Activated naive CD4-positive, alpha-beta T cell treated with anti-CD3 and anti-CD28 coated beads, Interleukin-2, amount 50 U/mL, for 72 hours (primary cell): ENCODE data around the gene SLC6A12. TPM values are rescaled to one million over a fixed set of nuclear protein-coding genes. Genes with fewer than 3 reads are reported as not detected.

Source experiments
- ATAC-seq, 2 donors: fragments of 150-1000 bp; cut with Tn5 transposase; 2 replicates each; pipeline ENCODE4 v1.10.0; 2021; ENCODE audit warnings: mild to moderate bottlenecking in 2 of 2, moderate library complexity in 2 of 2
- DNase-seq, 2 donors: peaks; one replicate each; pipeline ENCODE4 v3.0.0; 2021 to 2022; ENCODE audit warnings: low spot score in 2 of 2
- H3K27ac Mint-ChIP-seq, 2 donors: one replicate each; pipeline ENCODE4 v1.8.0; 2022; ENCODE audit warnings: mild to moderate bottlenecking in 2 of 2, mixed read lengths in 2 of 2
- H3K36me3 Mint-ChIP-seq, 2 donors: one replicate each; pipeline ENCODE4 v1.8.0; 2022; ENCODE audit warnings: mixed read lengths in 2 of 2
- H3K9me3 Mint-ChIP-seq, 2 donors: one replicate each; pipeline ENCODE4 v1.8.0; 2022; ENCODE audit warnings: mixed read lengths in 2 of 2
- total RNA-seq, 2 donors: library from RNA; stranded (reverse); gene quantifications; one replicate each; pipeline ENCODE4 v1.2.3, GENCODE V29; 2022

SLC6A12 gene
- not detected for total RNA-seq

DNA sequence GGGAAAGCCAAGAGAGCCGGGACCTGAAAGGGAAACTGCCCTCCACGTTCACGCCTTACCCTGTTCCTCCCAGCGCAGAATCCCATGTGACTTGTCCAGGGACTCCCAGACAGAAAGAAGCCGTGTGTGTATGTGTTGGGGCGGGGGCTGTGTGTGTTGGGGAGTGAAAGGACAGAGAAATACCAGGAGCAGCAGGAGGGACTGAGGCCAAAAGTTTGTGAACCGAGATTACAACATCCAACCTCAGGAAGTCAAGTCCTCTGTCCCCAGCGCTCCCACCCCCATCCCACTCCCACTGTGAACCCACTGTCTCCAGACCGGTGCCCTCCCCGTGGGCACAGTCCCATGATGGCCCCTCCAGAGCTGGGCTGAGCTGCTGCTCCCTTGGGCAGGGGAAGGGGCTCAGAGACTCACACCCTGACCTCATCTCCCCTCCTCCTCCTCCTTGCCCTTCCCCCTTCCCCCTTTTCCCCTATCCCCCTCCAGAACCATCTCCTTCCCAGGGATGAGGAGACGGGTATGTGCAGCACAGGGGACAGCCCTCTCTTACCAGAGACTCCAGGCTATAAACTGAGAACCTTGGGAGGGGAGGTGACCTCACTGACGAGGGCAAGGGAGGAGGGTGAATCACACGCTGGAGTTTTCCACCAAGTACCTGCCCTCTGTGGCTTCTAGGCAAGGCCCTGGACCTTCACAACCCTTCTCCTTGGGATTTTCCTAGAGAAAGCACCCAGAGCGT is at the start of gene SLC6A12:
Gene SLC6A12 (minus strand): TSS at position 155 of the 739 bp plus-strand sequence. CDS start 4,171 bp downstream, outside the sequence.
- Mint-ChIP-seq H3K36me3 (no peaks in the 10 kb centered on the region), H3K9me3 (no peaks in the 10 kb centered on the region), H3K27ac (no peak within 1 kb of the TSS)
- DNase-seq (no peak), ATAC-seq (no peak)

DNA sequence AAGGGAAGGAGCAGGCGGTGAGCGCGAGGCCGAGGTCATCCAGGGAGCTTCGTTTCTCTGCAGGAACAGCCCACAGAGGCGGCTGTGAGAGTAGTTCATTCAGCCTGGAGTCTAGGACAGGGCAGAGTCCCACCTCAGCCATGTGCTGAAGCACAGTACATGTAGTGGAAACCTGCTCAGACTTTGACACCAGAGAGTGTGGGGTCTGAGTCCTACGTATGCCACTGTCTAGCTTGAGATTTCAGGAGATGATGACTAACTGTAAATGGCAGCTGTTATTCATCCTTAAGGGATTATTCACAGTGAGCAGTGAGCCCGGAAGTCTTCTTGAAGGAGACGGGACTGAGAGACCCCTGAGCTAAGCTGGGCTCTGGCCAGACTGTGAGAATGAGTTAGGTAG is 49.6 kb upstream of the SLC6A12 start:
- DNase-seq (no peak), ATAC-seq (no peak)
- peak overlapping the region in 1 of 2 donors; percentile 77 for H3K27ac Mint-ChIP-seq
- H3K36me3 Mint-ChIP-seq = no peaks in the 10 kb centered on the region
- H3K9me3 Mint-ChIP-seq = no peaks in the 10 kb centered on the region

DNA sequence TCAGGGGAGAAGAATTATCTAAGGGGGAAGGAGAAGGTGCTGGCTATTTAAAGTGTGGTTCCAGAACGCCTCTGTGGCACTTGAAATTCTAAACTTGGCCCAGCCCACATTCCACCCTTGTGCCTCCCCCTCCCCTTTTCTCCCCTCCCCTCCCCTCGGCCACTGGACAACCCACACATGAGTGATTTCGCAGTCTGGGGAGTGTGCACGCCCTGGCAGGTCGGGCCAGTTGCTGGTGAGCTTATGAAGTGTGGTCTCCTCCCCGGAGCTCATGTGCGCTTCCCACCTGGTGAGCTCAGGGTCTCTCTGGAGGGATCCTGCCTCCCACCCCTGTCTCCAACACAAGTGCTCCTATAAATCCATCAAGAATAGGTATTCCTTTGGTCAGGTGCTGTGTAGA is 48.9 kb upstream of the SLC6A12 start, which contains the start of gene SLC6A13:
Gene SLC6A13 (minus strand): TSS at position 20 of the 400 bp plus-strand sequence. CDS start 2,784 bp downstream, outside the sequence.
- DNase-seq (no peak), ATAC-seq (no peak)
- Mint-ChIP-seq H3K36me3 (no peaks in the 10 kb centered on the region), H3K27ac (peak within 1 kb of the TSS in 1 of 2 donors; percentile 77), H3K9me3 (no peaks in the 10 kb centered on the region)

DNA sequence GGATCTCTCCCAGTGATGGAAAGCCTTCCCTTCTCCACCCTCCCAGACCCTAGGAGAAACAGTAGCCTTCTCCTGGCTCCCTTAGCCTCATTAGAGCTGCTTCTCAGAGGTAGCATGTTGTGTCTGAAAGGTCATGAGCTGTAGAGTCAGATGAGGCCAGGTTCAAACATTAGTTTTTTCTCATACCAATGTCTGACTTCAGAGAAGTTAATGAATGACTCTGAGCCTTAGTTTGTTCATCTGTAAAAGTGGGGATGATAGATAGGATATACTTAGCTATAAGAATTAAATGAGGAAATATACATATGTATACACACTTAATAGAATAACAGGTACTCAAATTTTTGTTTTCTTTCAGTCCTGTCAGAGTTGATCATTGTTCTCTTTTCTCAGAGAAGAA is 48.2 kb upstream of the SLC6A12 start:
- ATAC-seq (no peak), DNase-seq (no peak)
- Mint-ChIP-seq H3K27ac (no peak overlapping the region), H3K36me3 (no peaks in the 10 kb centered on the region), H3K9me3 (no peaks in the 10 kb centered on the region)

DNA sequence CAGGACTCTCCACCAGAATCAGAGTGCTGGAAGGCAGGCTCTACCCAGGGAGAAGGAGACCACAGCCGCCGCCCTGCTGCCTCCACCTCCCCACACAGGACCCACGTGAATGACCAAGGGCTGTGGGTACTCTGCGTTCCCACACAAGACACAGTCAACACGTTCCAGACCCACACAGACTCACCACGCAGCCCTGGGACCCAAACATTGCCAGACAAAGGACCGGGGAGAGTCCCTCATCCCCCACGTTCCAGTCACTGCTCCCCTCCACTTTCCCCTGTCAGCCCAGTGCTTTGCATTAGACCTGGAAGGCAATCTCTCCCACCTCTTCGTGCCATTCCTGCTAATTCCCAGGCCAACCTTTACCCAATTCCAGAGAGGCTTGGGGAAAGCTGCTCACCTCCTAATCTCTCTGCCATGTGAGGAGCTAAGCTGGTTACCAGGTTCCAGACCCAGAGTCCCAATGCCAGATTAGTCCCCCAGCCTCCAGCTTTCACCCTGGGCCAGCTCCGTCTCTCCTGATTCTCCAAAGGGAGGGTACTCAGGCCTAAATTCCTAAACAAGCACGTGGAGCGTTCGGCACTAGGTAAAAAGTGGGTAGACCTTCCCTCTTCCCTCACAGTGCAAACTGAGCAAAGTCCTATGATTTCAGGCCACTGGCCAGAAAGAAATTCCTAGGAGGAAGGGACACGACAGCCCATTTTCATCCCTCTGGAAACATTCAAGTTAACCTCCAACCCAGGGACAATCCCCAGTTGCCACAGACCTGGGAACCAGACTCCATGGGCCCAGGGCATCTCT is 43.8 kb upstream of the SLC6A12 start:
- ATAC-seq (peak in 1 of 2 donors; percentile 7), DNase-seq (no peak)
- no peaks in the 10 kb centered on the region for H3K9me3 Mint-ChIP-seq
- no peaks in the 10 kb centered on the region for H3K36me3 Mint-ChIP-seq
- H3K27ac Mint-ChIP-seq = no peak overlapping the region

DNA sequence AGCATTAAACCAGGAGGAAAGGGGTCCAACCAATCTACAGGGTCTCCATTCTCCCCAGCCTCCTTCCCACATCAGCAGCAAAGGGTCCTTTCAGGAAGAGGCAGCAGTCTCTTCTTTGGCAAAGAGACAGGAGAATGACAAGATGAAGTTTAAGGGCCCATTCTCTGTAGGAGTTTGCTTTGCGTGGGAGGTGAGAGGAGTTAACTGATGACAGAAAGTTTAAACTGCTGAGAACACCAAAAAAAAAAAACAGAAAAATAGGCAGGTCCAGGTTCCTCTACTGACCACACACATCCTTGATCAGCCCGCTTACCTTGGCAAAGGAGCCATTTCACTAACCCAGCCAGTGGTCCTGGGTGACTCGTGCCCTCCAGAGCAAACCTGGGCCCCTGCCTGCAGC is 43.0 kb upstream of the SLC6A12 start:
- Mint-ChIP-seq H3K9me3 (no peaks in the 10 kb centered on the region), H3K36me3 (no peaks in the 10 kb centered on the region), H3K27ac (no peak overlapping the region)
- ATAC-seq = peak in 1 of 2 donors; percentile 6
- no peak for DNase-seq

DNA sequence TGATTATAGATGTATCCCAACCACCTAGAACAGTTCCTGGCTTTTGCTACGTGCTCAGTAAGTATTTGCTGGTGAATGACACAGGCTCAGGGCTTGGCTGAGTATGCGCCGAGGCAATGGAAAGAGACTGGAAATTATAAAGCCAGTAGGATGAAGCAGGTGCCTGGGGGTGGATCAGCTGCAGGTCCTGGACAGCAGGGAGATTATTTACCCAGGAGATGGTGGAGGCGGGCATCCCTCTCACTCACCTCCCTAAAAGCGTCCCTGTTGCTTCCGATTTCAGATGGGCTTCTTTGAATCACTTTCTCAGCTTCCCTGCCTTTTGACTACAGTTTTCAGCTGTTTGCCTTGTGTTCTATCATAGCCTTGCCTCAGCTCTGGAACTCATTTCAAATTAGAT is 42.3 kb upstream of the SLC6A12 start:
- no peaks in the 10 kb centered on the region for H3K36me3 Mint-ChIP-seq
- no peaks in the 10 kb centered on the region for H3K9me3 Mint-ChIP-seq
- DNase-seq = no peak
- no peak for ATAC-seq
- no peak overlapping the region for H3K27ac Mint-ChIP-seq

DNA sequence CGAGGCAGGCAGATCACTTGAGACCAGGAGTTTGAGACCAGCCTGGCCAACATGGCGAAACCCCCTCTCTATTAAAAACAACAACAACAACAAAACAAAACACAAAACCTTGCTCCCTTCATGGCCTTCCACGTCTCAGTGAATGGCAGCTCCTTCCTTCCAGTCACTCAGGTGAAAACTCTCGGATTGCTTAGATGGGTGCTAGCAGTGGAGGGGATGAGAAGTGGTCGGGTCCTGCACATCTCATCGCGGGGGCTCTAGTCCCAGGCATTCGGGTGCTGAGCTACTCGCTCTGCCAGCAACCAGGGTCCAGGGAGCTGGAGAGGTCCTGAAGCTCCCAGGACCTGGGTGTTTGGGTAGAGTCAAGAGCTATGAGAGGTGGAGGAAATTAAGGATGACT is 41.0 kb upstream of the SLC6A12 start:
- no peaks in the 10 kb centered on the region for H3K36me3 Mint-ChIP-seq
- H3K9me3 Mint-ChIP-seq = no peaks in the 10 kb centered on the region
- ATAC-seq = no peak
- DNase-seq = no peak
- H3K27ac Mint-ChIP-seq = no peak overlapping the region

DNA sequence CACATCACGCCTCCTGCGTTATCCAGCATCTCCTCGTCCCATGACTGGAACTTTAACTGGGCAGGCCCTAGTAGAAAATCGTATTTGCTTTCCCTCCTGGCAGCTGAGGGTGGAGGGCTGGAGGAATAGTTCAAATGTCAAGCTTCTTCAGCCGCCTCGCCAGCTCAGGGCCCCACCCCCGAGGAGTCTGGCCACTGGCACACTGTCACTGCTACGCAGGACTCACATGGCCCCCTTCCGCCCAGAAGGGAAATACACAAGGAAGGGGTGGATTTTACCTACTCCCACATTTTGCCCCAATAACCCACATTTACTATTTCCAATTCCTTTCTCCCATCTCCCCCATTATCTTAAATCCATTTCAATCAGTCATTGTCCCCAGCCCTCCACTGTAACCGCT is 40.1 kb upstream of the SLC6A12 start:
- ATAC-seq = no peak

DNA sequence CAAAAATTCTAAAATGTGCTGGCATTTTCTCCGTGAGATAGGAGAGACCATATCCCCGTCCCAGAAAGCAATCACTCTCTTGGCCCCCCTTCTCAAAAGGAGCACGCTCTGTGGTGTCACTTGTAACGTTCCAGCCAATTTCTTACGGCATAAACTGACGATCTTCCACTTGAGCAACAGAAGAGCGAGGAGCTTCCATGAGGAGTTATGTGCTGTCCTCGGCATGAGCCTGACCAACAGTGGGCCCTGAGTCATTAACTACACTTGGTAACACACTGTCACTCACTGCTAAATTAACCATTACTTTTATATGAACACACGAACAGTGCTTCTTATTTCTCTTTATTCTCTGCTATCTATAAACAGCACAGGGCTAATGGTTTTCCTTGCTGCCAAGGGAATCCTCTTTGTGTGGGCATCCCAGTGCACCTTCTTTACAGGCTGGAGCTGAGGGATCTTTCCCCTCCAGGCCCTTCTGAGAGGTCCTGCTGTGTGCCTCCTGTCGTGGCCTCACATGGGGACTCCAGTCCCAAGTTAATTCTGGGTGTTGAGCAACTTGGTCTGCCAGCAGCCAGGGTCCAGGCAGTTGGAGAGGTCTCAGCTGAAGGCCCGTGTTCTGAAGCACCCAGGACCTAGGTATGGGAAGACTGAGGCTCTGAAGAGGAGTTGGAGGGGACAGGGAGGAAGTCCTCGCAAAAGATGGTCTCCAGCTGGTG is 39.3 kb upstream of the SLC6A12 start:
- peaks cover 0 to under 1% of the 10 kb centered on the region in 2 donors for H3K9me3 Mint-ChIP-seq
- DNase-seq (no peak), ATAC-seq (no peak)
- H3K36me3 Mint-ChIP-seq = no peaks in the 10 kb centered on the region
- H3K27ac Mint-ChIP-seq = no peak overlapping the region

More for the DNA sequence above, 40.1 kb upstream of the SLC6A12 start:
- no peak overlapping the region for H3K27ac Mint-ChIP-seq
- no peak for DNase-seq
- no peaks in the 10 kb centered on the region for H3K36me3 Mint-ChIP-seq
- H3K9me3 Mint-ChIP-seq = no peaks in the 10 kb centered on the region

DNA sequence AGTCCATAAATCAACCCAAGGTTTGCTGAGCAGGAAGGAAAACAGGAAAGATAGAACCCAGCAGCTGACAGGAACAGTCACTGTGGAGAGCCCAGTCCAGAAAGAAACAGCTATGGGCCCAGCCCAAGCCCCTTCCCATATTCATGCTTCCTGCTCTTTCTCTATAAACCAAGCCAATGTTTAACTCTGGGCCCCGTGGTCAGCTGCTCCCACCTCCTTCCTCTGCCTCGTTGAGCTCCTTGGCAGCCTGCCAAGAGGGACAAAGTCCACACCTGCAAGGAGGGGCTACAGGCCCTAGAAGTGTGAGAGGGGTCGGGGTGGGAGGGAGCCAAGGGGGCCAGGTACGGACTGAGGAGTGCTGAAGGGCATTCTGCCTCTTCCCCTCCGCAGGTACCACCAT is 38.7 kb upstream of the SLC6A12 start:
- DNase-seq (no peak), ATAC-seq (no peak)
- Mint-ChIP-seq H3K27ac (no peak overlapping the region), H3K36me3 (peaks cover 0 to 6% of the 10 kb centered on the region in 2 donors), H3K9me3 (peaks cover 0 to 7% of the 10 kb centered on the region in 2 donors)

DNA sequence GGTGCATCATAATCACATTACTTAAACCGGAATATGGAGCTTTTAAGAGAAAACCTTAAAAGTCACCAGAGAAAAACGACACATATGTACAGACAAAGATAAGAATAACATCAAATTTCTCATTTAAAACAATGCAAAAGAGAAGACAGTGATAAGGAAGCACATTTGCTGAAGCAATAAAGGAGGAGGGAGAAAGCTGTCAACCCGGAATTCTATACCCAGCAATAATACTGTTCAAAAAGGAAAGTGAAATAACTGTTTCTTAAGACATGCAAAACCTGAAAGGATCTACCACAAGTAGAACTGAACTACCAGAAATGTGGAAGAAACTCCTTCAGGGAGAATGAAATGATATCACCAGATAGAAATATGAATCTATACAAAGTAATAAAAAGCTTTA is 33.3 kb upstream of the SLC6A12 start:
- no peak for ATAC-seq
- Mint-ChIP-seq H3K27ac (no peak overlapping the region), H3K9me3 (peaks cover 4 to 20% of the 10 kb centered on the region in 2 donors), H3K36me3 (peaks cover 5 to 13% of the 10 kb centered on the region in 2 donors)
- no peak for DNase-seq

DNA sequence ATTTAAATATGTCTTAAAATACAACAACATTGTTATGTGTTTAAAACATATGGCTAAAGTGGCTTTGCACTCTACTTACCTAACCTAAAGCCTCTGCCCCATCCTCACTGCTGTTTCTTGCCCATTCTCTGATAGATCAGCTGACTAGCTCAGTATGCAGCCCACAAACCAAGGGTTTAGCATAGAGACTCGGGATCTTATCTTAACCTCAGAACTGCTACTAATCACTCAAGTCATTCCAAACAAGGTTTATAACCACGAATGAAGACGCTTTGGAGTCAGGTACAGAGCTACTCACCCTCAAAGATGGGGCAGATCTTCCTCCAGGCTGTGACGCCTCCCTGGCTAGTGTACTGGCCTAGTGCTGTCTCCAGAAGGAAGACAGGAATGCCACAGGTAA is 29.4 kb upstream of the SLC6A12 start:
- no peak for ATAC-seq
- DNase-seq = no peak
- H3K36me3 Mint-ChIP-seq = peaks cover 5 to 13% of the 10 kb centered on the region in 2 donors
- peak overlapping the region in 1 of 2 donors; percentile 60 for H3K27ac Mint-ChIP-seq
- H3K9me3 Mint-ChIP-seq = peaks cover 4 to 20% of the 10 kb centered on the region in 2 donors

DNA sequence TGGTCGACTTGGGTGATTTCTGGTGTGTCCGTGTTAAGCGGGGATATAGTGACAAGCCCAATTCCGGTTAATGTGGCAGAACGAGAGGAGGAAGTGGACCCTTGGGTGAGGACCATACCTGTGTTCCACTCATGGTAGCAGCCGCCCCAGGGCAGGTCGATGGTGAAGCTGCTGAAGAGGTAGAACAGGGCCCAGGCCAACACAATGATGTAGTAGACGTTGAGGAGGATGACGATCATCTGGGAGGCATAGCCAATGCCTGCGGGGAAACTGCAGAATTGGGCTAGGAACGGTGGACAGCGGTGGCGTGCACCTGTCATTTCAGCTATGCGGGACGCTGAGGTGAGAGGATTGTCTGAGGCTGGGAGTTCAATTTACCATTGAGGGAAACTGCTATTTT is 28.5 kb upstream of the SLC6A12 start:
- DNase-seq = no peak
- Mint-ChIP-seq H3K9me3 (peaks cover 4 to 12% of the 10 kb centered on the region in 2 donors), H3K36me3 (peaks cover 5 to 6% of the 10 kb centered on the region in 2 donors), H3K27ac (no peak overlapping the region)
- ATAC-seq = no peak

DNA sequence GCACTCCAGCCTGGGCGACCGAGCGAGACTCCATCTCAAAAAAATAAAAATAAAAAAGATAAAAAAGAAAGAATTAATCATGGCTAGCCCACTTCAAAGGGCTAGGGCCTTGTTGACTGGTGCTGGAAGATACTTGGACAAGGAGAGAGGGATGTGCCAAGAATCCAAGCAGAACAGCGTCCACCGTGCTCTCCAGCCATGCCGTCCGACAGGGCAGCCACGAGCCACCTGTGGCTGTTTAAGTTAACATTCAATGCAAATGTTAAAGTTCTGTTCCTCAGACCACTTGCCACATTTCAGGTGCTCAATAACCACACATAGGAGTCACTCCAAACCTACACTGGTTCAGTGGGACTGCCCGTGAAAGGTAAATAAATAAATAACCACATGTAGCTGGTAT is 27.3 kb upstream of the SLC6A12 start:
- Mint-ChIP-seq H3K9me3 (peaks cover 5 to 8% of the 10 kb centered on the region in 2 donors), H3K27ac (no peak overlapping the region), H3K36me3 (peaks cover 5 to 10% of the 10 kb centered on the region in 2 donors)
- no peak for DNase-seq
- no peak for ATAC-seq

DNA sequence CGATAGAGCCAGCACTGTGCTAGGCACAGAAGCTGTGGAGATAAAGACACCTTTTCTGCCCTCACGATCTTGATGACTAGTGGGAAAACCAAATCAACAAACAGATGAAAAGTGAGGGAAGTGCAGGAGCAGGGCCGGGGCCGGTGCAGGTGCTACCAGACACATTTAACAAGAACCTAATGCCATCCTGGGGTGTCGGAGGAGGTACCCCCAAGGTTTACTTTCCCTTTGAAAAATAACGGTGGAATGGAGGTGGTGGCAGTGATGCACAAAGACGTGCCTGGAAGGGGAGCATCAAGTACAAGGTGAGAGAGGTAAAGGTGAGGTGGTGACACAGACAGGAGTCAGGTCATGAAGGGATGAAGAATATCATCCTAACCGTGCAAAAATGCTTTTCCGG is 26.6 kb upstream of the SLC6A12 start:
- H3K9me3 Mint-ChIP-seq = peaks cover 9 to 12% of the 10 kb centered on the region in 2 donors
- ATAC-seq = no peak

More for the DNA sequence above, 26.6 kb upstream of the SLC6A12 start:
- H3K36me3 Mint-ChIP-seq = peaks cover 11 to 14% of the 10 kb centered on the region in 2 donors
- H3K27ac Mint-ChIP-seq = no peak overlapping the region
- no peak for DNase-seq
